SU-DHL-6 (cell line): ENCODE results near the gene VILL.

Experiments
- H2AFZ ChIP-seq: fragments of 200-600 bp; sonication (generic); 2 replicates; pipeline ENCODE4 v1.6.1; 2014; ENCODE audit warnings: low read depth, mild to moderate bottlenecking, moderate library complexity, mixed read lengths, antibody characterized with exemption, low read length; ENCODE audit not compliant: severe bottlenecking
- H3F3A ChIP-seq: fragments of 200-600 bp; shearing (Covaris generic); 2 replicates; pipeline ENCODE4 v1.6.0; 2016; ENCODE audit warnings: antibody characterized with exemption, mild to moderate bottlenecking; ENCODE audit not compliant: insufficient read depth
- H3K27ac ChIP-seq: fragments of 200-600 bp; sonication (generic); 2 replicates; pipeline ENCODE4 v1.5.1; 2016; ENCODE audit warnings: low read depth, mild to moderate bottlenecking, low read length, moderate library complexity, mixed read lengths
- H3K27me3 ChIP-seq: fragments of 200-600 bp; sonication (generic), shearing (Covaris generic); 2 replicates; pipeline ENCODE4 v1.6.0; 2014; ENCODE audit warnings: mild to moderate bottlenecking, low read length
- H3K36me3 ChIP-seq: fragments of 200-600 bp; sonication (generic); 2 replicates; pipeline ENCODE4 v1.6.1; 2014; ENCODE audit warnings: mild to moderate bottlenecking, low read length, mixed read lengths
- H3K4me2 ChIP-seq: fragments of 300-600, 200-600 bp; shearing (Covaris generic), sonication (generic); 2 replicates; pipeline ENCODE4 v1.6.0; 2014; ENCODE audit warnings: low read length, low read depth, mild to moderate bottlenecking; ENCODE audit not compliant: poor library complexity, severe bottlenecking
- H3K4me3 ChIP-seq: fragments of 200-600 bp; sonication (generic); 2 replicates; pipeline ENCODE4 v1.5.1; 2014; ENCODE audit warnings: antibody characterized with exemption, low read length, mild to moderate bottlenecking, mixed read lengths; ENCODE audit not compliant: insufficient read depth, poor library complexity, severe bottlenecking
- H3K79me2 ChIP-seq: fragments of 200-600 bp; sonication (generic); 2 replicates; pipeline ENCODE4 v1.6.1; 2014; ENCODE audit warnings: mild to moderate bottlenecking, low read length, moderate library complexity; ENCODE audit not compliant: insufficient read depth
- H3K9ac ChIP-seq: fragments of 200-600 bp; sonication (generic); 2 replicates; pipeline ENCODE4 v1.7.0; 2014; ENCODE audit warnings: mild to moderate bottlenecking, low read length
- H3K9me2 ChIP-seq: fragments of 200-600 bp; sonication (generic); replicated peaks from 2 replicates; pipeline ENCODE4 v1.6.1; 2014; ENCODE audit warnings: low read length; ENCODE audit not compliant: insufficient read depth
- H3K9me3 ChIP-seq: fragments of 200-600 bp; sonication (generic); 2 replicates; pipeline ENCODE4 v1.6.1; 2014; ENCODE audit warnings: low read length, mixed read lengths; ENCODE audit not compliant: insufficient read depth
- H4K20me1 ChIP-seq: fragments of 200-600 bp; sonication (generic); 2 replicates; pipeline ENCODE4 v1.6.1; 2014; ENCODE audit warnings: low read depth, mild to moderate bottlenecking, antibody characterized with exemption, low read length, moderate library complexity, mixed read lengths
- EZH2phosphoT487 ChIP-seq: fragments of 200-600 bp; sonication (generic), shearing (Covaris generic); conservative IDR thresholded peaks from 2 replicates; pipeline ENCODE4 v1.6.1; 2018; ENCODE audit warnings: mild to moderate bottlenecking, antibody characterized with exemption, low read length, moderate library complexity, mixed read lengths
- TF ChIP-seq, protein P1 (sequence below): fragments of 200-600 bp; sonication (generic); IDR thresholded peaks from one replicate; pipeline ENCODE4 v1.5.1; 2017; ENCODE audit warnings: antibody characterized with exemption, mild to moderate bottlenecking, low read length, moderate library complexity; ENCODE audit not compliant: insufficient read depth, poor library complexity, severe bottlenecking

Gene VILL

DNA sequence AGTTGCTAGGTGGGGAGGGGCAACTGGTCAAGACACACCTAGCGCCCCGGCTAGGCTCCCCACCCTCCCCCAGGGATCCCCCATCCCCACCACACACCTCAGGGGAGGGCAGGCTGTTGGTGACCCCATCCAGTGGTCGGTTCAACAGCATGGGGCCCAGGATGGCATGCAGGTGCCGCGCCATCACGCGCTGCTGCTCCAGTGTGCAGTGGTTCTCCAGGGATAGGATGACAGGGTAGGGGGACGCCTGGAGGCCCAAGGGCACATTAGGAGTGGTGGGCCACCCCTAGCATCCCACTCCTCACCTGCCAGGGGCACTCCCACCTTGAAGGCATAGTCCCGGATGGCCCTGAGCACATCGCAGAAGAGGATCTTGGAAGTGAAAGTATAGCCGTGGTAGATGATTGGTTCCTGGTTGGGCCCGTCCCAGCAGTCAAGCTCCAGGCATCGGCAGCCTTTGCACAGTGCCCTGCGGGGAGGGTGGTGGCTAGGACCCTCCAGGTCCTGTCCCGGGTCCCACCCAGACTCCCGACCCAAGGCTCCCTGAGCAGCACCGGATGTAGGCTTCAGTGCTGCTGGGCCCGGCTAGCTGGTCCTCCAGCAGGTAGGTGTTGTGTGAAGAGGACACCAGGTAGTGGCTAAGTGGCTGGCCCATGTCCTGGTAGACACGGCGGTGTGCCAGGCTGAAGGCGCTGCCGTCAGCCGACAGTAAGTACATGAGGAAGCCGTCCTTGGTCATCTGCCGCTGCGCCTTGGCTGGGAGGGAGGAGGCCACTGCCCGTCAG, 19.4 kb downstream of the VILL start:
- Histone ChIP-seq H2AFZ (no peak overlapping the region), H3K9ac (no peak overlapping the region), H3K27me3 (no peaks in the 10 kb centered on the region), H3K9me3 (no peaks in the 10 kb centered on the region), H3K9me2 (no peaks in the 10 kb centered on the region), H3K79me2 (no peaks in the 10 kb centered on the region), H3F3A (no peaks in the 10 kb centered on the region), H3K36me3 (no peaks in the 10 kb centered on the region), H3K4me2 (no peak overlapping the region), H3K27ac (no peak overlapping the region), H4K20me1 (no peaks in the 10 kb centered on the region), H3K4me3 (no peak overlapping the region)
- no peak for TF ChIP-seq EZH2phosphoT487
- TF ChIP-seq, protein P1, sequence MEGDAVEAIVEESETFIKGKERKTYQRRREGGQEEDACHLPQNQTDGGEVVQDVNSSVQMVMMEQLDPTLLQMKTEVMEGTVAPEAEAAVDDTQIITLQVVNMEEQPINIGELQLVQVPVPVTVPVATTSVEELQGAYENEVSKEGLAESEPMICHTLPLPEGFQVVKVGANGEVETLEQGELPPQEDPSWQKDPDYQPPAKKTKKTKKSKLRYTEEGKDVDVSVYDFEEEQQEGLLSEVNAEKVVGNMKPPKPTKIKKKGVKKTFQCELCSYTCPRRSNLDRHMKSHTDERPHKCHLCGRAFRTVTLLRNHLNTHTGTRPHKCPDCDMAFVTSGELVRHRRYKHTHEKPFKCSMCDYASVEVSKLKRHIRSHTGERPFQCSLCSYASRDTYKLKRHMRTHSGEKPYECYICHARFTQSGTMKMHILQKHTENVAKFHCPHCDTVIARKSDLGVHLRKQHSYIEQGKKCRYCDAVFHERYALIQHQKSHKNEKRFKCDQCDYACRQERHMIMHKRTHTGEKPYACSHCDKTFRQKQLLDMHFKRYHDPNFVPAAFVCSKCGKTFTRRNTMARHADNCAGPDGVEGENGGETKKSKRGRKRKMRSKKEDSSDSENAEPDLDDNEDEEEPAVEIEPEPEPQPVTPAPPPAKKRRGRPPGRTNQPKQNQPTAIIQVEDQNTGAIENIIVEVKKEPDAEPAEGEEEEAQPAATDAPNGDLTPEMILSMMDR = no peak

DNA sequence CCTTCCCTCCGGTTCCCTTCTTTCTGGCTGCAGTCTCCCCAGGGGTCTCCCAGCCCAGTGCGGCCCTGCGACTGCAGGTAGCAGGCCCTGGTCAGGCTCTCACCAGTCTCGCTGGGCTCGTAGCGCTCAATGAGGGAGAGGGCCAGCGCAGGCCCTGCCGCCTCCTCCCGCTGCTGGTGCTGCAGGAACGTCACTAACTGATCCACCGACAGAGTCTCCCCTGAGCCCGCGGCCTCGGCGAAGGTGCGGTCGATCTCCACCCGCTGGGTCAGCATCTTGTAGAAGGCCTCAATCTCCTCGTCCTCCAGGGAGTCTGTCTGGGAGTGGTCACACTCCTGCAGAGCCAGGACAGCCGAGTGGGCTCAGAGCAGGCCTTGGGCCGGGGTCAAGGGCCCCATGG, 20.5 kb downstream of the VILL start:
- H3K27me3 ChIP-seq = no peaks in the 10 kb centered on the region
- no peaks in the 10 kb centered on the region for H3K9me3 ChIP-seq
- H3K9me2 ChIP-seq = no peaks in the 10 kb centered on the region
- no peak overlapping the region for H3K27ac ChIP-seq
- H3K4me2 ChIP-seq = no peak overlapping the region
- no peaks in the 10 kb centered on the region for H3F3A ChIP-seq
- H4K20me1 ChIP-seq = no peaks in the 10 kb centered on the region
- no peak overlapping the region for H2AFZ ChIP-seq
- no peak for TF ChIP-seq EZH2phosphoT487
- TF ChIP-seq, protein P1 = no peak
- no peaks in the 10 kb centered on the region for H3K36me3 ChIP-seq
- H3K79me2 ChIP-seq = no peaks in the 10 kb centered on the region
- no peak overlapping the region for H3K9ac ChIP-seq
- no peak overlapping the region for H3K4me3 ChIP-seq

DNA sequence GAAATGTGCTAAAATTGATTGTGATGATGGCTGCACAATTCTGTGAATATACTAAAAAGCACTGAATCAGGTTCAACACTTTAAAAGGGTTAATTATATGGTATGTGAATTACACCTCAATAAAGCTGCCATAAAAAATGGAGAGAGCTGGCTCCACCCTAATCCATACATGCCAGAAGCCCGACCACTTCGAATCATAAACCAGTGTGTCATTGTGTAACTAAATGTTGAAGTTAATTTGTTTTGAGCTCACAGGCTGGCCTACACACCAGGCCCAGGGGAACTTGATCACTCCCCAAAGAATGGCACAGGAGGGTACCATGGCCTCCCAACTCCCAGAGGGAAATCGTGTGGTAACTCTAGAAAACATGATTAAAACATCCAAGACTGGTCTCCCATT, 24.9 kb downstream of the VILL start:
- Histone ChIP-seq H4K20me1 (no peaks in the 10 kb centered on the region), H3K27me3 (no peaks in the 10 kb centered on the region), H3K4me2 (no peak overlapping the region), H3K27ac (no peak overlapping the region), H2AFZ (no peak overlapping the region), H3F3A (no peaks in the 10 kb centered on the region), H3K79me2 (no peaks in the 10 kb centered on the region), H3K36me3 (no peaks in the 10 kb centered on the region), H3K9me3 (no peaks in the 10 kb centered on the region), H3K9ac (no peak overlapping the region), H3K4me3 (no peak overlapping the region), H3K9me2 (no peaks in the 10 kb centered on the region)
- TF ChIP-seq EZH2phosphoT487 = no peak
- TF ChIP-seq, protein P1 = no peak
